Measurements from ENCODE around the gene RIOK3.
"Not testable (repeated sequence)": the region's sequence is repeated elsewhere in the genome, so short reads cannot be mapped to it uniquely, and the experiment has no call there.

The RIOK3 gene

GRCh38 chr18:23487738-23488570 is 34.9 kb downstream of the RIOK3 start:
- TF ChIP-seq POU6F1 (CRISPR knock-in tag; IDR thresholded peaks at IDR 0.05; ENCODE audit: borderline replicate concordance, low read depth), result no peak
- no peak for ATAC-seq

- ATAC-seq, result not testable (repeated sequence)
These were observed 36.5 kb downstream of the RIOK3 start for GRCh38 chr18:23489586-23489985.

- TF ChIP-seq OSR1 (CRISPR knock-in tag; IDR thresholded peaks at IDR 0.05) (no peak), ZNF70 (CRISPR knock-in tag; IDR thresholded peaks at IDR 0.05) (no peak), POU6F1 (CRISPR knock-in tag; IDR thresholded peaks at IDR 0.05; ENCODE audit: borderline replicate concordance, low read depth) (no peak), TSHZ2 (CRISPR knock-in tag; IDR thresholded peaks at IDR 0.05) (no peak), CSDC2 (CRISPR knock-in tag; IDR thresholded peaks at IDR 0.05) (no peak), ZC3H10 (CRISPR knock-in tag; IDR thresholded peaks at IDR 0.05) (no peak), CSRNP3 (CRISPR knock-in tag; IDR thresholded peaks at IDR 0.05) (no peak), ZFP30 (CRISPR knock-in tag; IDR thresholded peaks at IDR 0.05) (no peak), ARNTL (CRISPR knock-in tag; IDR thresholded peaks at IDR 0.05; ENCODE audit: borderline replicate concordance, low read depth) (no peak), PPARA (CRISPR knock-in tag; IDR thresholded peaks at IDR 0.05; ENCODE audit: borderline replicate concordance) (no peak), ZFP3 (CRISPR knock-in tag; IDR thresholded peaks at IDR 0.05) (no peak), ESRRG (CRISPR knock-in tag; IDR thresholded peaks at IDR 0.05) (no peak), BACH2 (CRISPR knock-in tag; IDR thresholded peaks at IDR 0.05; ENCODE audit: borderline replicate concordance) (no peak)
- no peak for ATAC-seq
These were observed 40.6 kb downstream of the RIOK3 start for GRCh38 chr18:23493654-23494053.

- ATAC-seq, result no peak
- TF ChIP-seq PPARA (CRISPR knock-in tag; IDR thresholded peaks at IDR 0.05; ENCODE audit: borderline replicate concordance) (no peak), ESRRG (CRISPR knock-in tag; IDR thresholded peaks at IDR 0.05) (no peak), ZFP30 (CRISPR knock-in tag; IDR thresholded peaks at IDR 0.05) (no peak), CSDC2 (CRISPR knock-in tag; IDR thresholded peaks at IDR 0.05) (no peak), ZC3H10 (CRISPR knock-in tag; IDR thresholded peaks at IDR 0.05) (no peak), CSRNP3 (CRISPR knock-in tag; IDR thresholded peaks at IDR 0.05) (no peak), RARB (CRISPR knock-in tag; IDR thresholded peaks at IDR 0.05) (no peak), ZFP3 (CRISPR knock-in tag; IDR thresholded peaks at IDR 0.05) (no peak), TSHZ2 (CRISPR knock-in tag; IDR thresholded peaks at IDR 0.05) (no peak), ISL1 (CRISPR knock-in tag; IDR thresholded peaks at IDR 0.05) (no peak)
These were observed 41.9 kb downstream of the RIOK3 start for GRCh38 chr18:23494992-23495391.
